Spleen (tissue), 11 donors: ENCODE results near the gene GPRIN1. TPM values are rescaled to one million over a fixed set of nuclear protein-coding genes. Genes with fewer than 3 reads are reported as not detected.
A peak's percentile ranks its signal among the peaks of the same experiment; 100 is the strongest.
"Not testable (repeated sequence)": the region's sequence is repeated elsewhere in the genome, so short reads cannot be mapped to it uniquely, and the experiment has no call there.

ENCODE experiments used
- DNase-seq: peaks from one replicate; pipeline ENCODE4 v3.0.0-alpha.2; 2020
- H3K27ac ChIP-seq, 8 donors: fragments of 200-600 bp; sonication (generic) in 7 of 8; 1 replicate in 4 of 8; 2 replicates in 4 of 8; pipeline versions ENCODE4 v1.5.0 to v1.8.0; 2016 to 2021; ENCODE audit warnings: inconsistent platforms in 4 of 8, mild to moderate bottlenecking in 4 of 8, moderate library complexity in 1 of 8
- H3K27me3 ChIP-seq, 7 donors: fragments of 200-600 bp; sonication (generic) in 6 of 7; replicated peaks in 1 of 7; 1 replicate in 4 of 7; 2 replicates in 3 of 7; pipeline versions ENCODE4 v1.5.0 to v1.8.0; 2016 to 2021; ENCODE audit warnings: inconsistent platforms in 3 of 7, mild to moderate bottlenecking in 1 of 7
- H3K36me3 ChIP-seq, 6 donors: fragments of 200-600 bp; sonication (generic) in 5 of 6; 1 replicate in 4 of 6; 2 replicates in 2 of 6; pipeline versions ENCODE4 v1.5.0 to v1.8.0; 2016 to 2021; ENCODE audit warnings: inconsistent platforms in 2 of 6
- H3K4me1 ChIP-seq, 6 donors: fragments of 200-600 bp; sonication (generic) in 5 of 6; 1 replicate in 3 of 6; 2 replicates in 3 of 6; pipeline versions ENCODE4 v1.5.0 to v1.8.0; 2016 to 2021; ENCODE audit warnings: inconsistent platforms in 3 of 6
- H3K4me3 ChIP-seq, 8 donors: fragments of 200-600 bp; sonication (generic) in 7 of 8; 1 replicate in 4 of 8; 2 replicates in 4 of 8; pipeline versions ENCODE4 v1.5.0 to v1.8.0; 2016 to 2021; ENCODE audit warnings: inconsistent platforms in 4 of 8, mild to moderate bottlenecking in 4 of 8, moderate library complexity in 2 of 8
- H3K9me3 ChIP-seq, 8 donors: fragments of 200-600 bp; sonication (generic) in 7 of 8; 1 replicate in 4 of 8; 2 replicates in 4 of 8; pipeline versions ENCODE4 v1.5.0 to v1.8.0; 2016 to 2021; ENCODE audit warnings: inconsistent platforms in 4 of 8
- CTCF ChIP-seq, 11 experiments: fragments of 200-600 bp in 7 of 11; fragments of 450-650 bp in 4 of 11; sonication (generic) in 4 of 11; IDR thresholded peaks in 8 of 11; conservative IDR thresholded peaks in 3 of 11; 1 replicate in 7 of 11; 2 replicates in 4 of 11; pipeline versions ENCODE4 v1.4.0 to v1.8.0; 2016 to 2021; ENCODE audit warnings: antibody characterized with exemption in 11 of 11, inconsistent platforms in 4 of 11, mild to moderate bottlenecking in 1 of 11
- POLR2A ChIP-seq, 3 donors: fragments of 450-650 bp; IDR thresholded peaks; one replicate each; pipeline ENCODE4 v1.5.1; 2017; ENCODE audit warnings: antibody characterized with exemption in 3 of 3, mild to moderate bottlenecking in 1 of 3
- POLR2AphosphoS5 ChIP-seq, 3 donors: sonication (generic); formaldehyde crosslinking; IDR thresholded peaks; one replicate each; pipeline ENCODE4 v1.5.1; 2017; ENCODE audit warnings: antibody characterized with exemption in 3 of 3
- WGBS, 5 donors: extraction: QIAGEN DNeasy Blood & Tissue Kit in 3 of 5; methylation state at CpG; one replicate each; pipeline versions ENCODE4 v1.1.5 to v1.1.7; 2013 to 2018; 5-methylcytosine and 5-hydroxymethylcytosine counted together
- intact Hi-C: fragments of 100-400 bp; cut with DNase I; formaldehyde crosslinking; loops from one replicate; pipeline ENCODE4 v1.15.0; 2023; ENCODE audit warnings: low total_unique reads
- polyA plus RNA-seq, 3 donors: library from polyadenylated mRNA; stranded (reverse); fragments of 200-250 nt; gene quantifications; one replicate each; pipeline ENCODE4 v1.2.1, GENCODE V29; 2013
- total RNA-seq, 7 donors: library from RNA; depleted of rRNA in 3 of 7; stranded (reverse); fragments of >200 nt in 3 of 7; fragmentation: NEBNext Ultra II Directional in 4 of 7; extraction: Animal tissue kit (Norgen Biotek cat#: 25700) in 4 of 7; gene quantifications; one replicate each; pipeline versions ENCODE4 v1.1.0 to v1.2.1, GENCODE V29; 2016 to 2021
- donor health status: healthy with polysubstance abuse.
- donor health status: DM: no; HTN: no; CAD: no; lungs with moderate emphysema.
- donor health status: DM: no; HTN: no; CAD: no.
- donor health status: Bipolar disorder and iron deficiency.
- donor health status: healthy.
- donor health status: DM: no; HTN: no; CAD: no.
- donor health status: DM: yes; HTN: yes; CAD: no.

GPRIN1 gene
- total and polyA plus RNA-seq, 10 donors: 0.13 to 1.3 (median 0.76) TPM

GRCh38 chr5:176603091-176603490 lies 6.9 kb downstream of the GPRIN1 start:
- H3K4me3 ChIP-seq: no peak overlapping the region
- H3K9me3 ChIP-seq: no peaks in the 10 kb centered on the region
- no peak overlapping the region for H3K27ac ChIP-seq
- H3K27me3 ChIP-seq: peaks cover 0 to 18% (median 0%) of the 10 kb centered on the region in 7 donors
- DNase-seq: no peak
- H3K36me3 ChIP-seq: no peaks in the 10 kb centered on the region
- 22 to 36% (median 34%) methylated on average over 2 of the region's 2 CpGs for WGBS, 5 donors
- intact Hi-C loops: no loop called here
- TF ChIP-seq POLR2A (IDR thresholded peaks at IDR 0.05): no peak
- no peak for TF ChIP-seq CTCF (IDR thresholded peaks at IDR 0.05 in 8 of 11, conservative IDR thresholded peaks at IDR 0.05 in 3 of 11)
- no peak for TF ChIP-seq POLR2AphosphoS5 (IDR thresholded peaks at IDR 0.05)
- H3K4me1 ChIP-seq: no peaks in the 10 kb centered on the region

- H3K27ac ChIP-seq: no peak overlapping the region
- H3K27me3 ChIP-seq: peaks cover 0 to 29% (median 6%) of the 10 kb centered on the region in 7 donors
- H3K4me3 ChIP-seq: no peak overlapping the region
- 75 to 82% (median 78%) methylated on average over 12 of the region's 12 CpGs for WGBS, 5 donors
- peaks cover 0 to 8% (median 7%) of the 10 kb centered on the region in 6 donors for H3K4me1 ChIP-seq
- no peaks in the 10 kb centered on the region for H3K9me3 ChIP-seq
- intact Hi-C loops: no loop called here
- TF ChIP-seq POLR2AphosphoS5 (IDR thresholded peaks at IDR 0.05) (no peak), POLR2A (IDR thresholded peaks at IDR 0.05) (no peak), CTCF (IDR thresholded peaks at IDR 0.05 in 8 of 11, conservative IDR thresholded peaks at IDR 0.05 in 3 of 11) (no peak)
- no peaks in the 10 kb centered on the region for H3K36me3 ChIP-seq
- DNase-seq: no peak
These were observed 8.0 kb downstream of the GPRIN1 start for GRCh38 chr5:176601901-176602482.

GRCh38 chr5:176599749-176600430 lies 10.1 kb downstream of the GPRIN1 start:
- H3K27ac ChIP-seq, intact Hi-C loops, H3K4me3 ChIP-seq, DNase-seq, H3K36me3 ChIP-seq, H3K9me3 ChIP-seq: not testable (repeated sequence)
- 88 to 92% (median 89%) methylated on average over 19 of the region's 19 CpGs for WGBS, 5 donors
- peaks cover 0 to 16% (median 14%) of the 10 kb centered on the region in 6 donors for H3K4me1 ChIP-seq
- H3K27me3 ChIP-seq: peaks cover 0 to 45% (median 6%) of the 10 kb centered on the region in 7 donors

GRCh38 chr5:176597417-176598389 lies 12.3 kb downstream of the GPRIN1 start:
- 55 to 92% (median 60%) methylated on average over 14 to 47 of the region's 47 CpGs for WGBS, 5 donors
- Histone ChIP-seq H3K4me3 (peak overlapping the region in 6 of 8 donors; percentile 28 to 71 (median 44)), H3K9me3 (no peaks in the 10 kb centered on the region), H3K36me3 (no peaks in the 10 kb centered on the region), H3K27me3 (peaks cover 0 to 56% (median 6%) of the 10 kb centered on the region in 7 donors), H3K27ac (peak overlapping the region in 1 of 8 donors; percentile 30), H3K4me1 (peaks cover 0 to 16% (median 14%) of the 10 kb centered on the region in 6 donors)
- no peak for TF ChIP-seq POLR2AphosphoS5 (IDR thresholded peaks at IDR 0.05)
- TF ChIP-seq POLR2A (IDR thresholded peaks at IDR 0.05): no peak
- no peak for TF ChIP-seq CTCF (IDR thresholded peaks at IDR 0.05 in 8 of 11, conservative IDR thresholded peaks at IDR 0.05 in 3 of 11)
- DNase-seq: no peak
- intact Hi-C loops: no loop called here
